DMS114 treated with DMSO at 0.1 percent for 48 hours (cell line): ENCODE measurements around the gene SHD.
"Not testable (repeated sequence)": the region's sequence is repeated elsewhere in the genome, so short reads cannot be mapped to it uniquely, and the experiment has no call there.

ENCODE experiments used
- DNase-seq: peaks from one replicate; lab custom pipeline; 2025; ENCODE audit not compliant: unreplicated experiment; lab: John Stamatoyannopoulos, UW

SHD gene

GRCh38 chr19:4267101-4267900 is 11.8 kb upstream of the SHD start:
- no peak for DNase-seq

GRCh38 chr19:4267901-4268815 is 10.9 kb upstream of the SHD start:
- DNase-seq, result no peak

GRCh38 chr19:4268816-4269430 is 10.1 kb upstream of the SHD start:
- DNase-seq, result no peak

GRCh38 chr19:4272894-4273293 is 6.2 kb upstream of the SHD start:
- DNase-seq, result no peak

- DNase-seq, result not testable (repeated sequence)
Observed at GRCh38 chr19:4274321-4274686, 4.8 kb upstream of the SHD start.

GRCh38 chr19:4277191-4277696 is 1.8 kb upstream of the SHD start:
- DNase-seq, result no peak

- DNase-seq, result no peak
Observed at GRCh38 chr19:4278010-4278409, 1.1 kb upstream of the SHD start.

GRCh38 chr19:4279267-4279529 is 132 bp downstream of the SHD start:
- no peak for DNase-seq

GRCh38 chr19:4279530-4280422 is 710 bp downstream of the SHD start:
- DNase-seq, result no peak

- no peak for DNase-seq
Observed at GRCh38 chr19:4284176-4284958, 5.3 kb downstream of the SHD start.

GRCh38 chr19:4284974-4285373 is 5.9 kb downstream of the SHD start:
- no peak for DNase-seq

- DNase-seq, result not testable (repeated sequence)
Observed at GRCh38 chr19:4286141-4286540, 7.1 kb downstream of the SHD start.

GRCh38 chr19:4288091-4288777 is 9.2 kb downstream of the SHD start:
- DNase-seq, result no peak

GRCh38 chr19:4291184-4291732 is 12.2 kb downstream of the SHD start:
- DNase-seq, result no peak

- DNase-seq, result no peak
Observed at GRCh38 chr19:4292515-4292914, 13.4 kb downstream of the SHD start.

GRCh38 chr19:4294389-4294788 is 15.3 kb downstream of the SHD start:
- DNase-seq, result no peak

GRCh38 chr19:4295972-4296771 is 17.1 kb downstream of the SHD start:
- DNase-seq, result no peak
